ENCODE data around the gene C1orf159. TPM values are rescaled to one million over a fixed set of nuclear protein-coding genes. Genes with fewer than 3 reads are reported as not detected.

Gene C1orf159
- total and polyA plus RNA-seq, 10 of the 15 experiments (the other 5 are each of a cell fraction or from before 2014, with no cell fraction given): 0.11 to 23.4 (median 8.0) TPM

- no peak for TF ChIP-seq PRDM15 (CRISPR knock-in tag; IDR thresholded peaks at IDR 0.05)
- no peak for TF ChIP-seq SMARCA5 (IDR thresholded peaks at IDR 0.05)
- no peak for TF ChIP-seq SP1 (IDR thresholded peaks at IDR 0.05; ENCODE audit: low read depth, low read length)
- TF ChIP-seq ZNF622 (IDR thresholded peaks at IDR 0.05): no peak
Measured at GRCh38 chr1:1146596-1146995, 30.7 kb upstream of the C1orf159 start (continued).

- intact Hi-C loops (cut with micrococcal nuclease; ENCODE audit: unreplicated experiment): no loop called here
- no TSS peak for BruUV-seq (replicated peaks)
- WGBS (ENCODE audit: insufficient coverage, insufficient replicate concordance, low lambda C conversion rate, missing lambda C conversion rate): 22% methylated on average over 14 of the region's 14 CpGs
Measured at GRCh38 chr1:1146026-1146425, 30.1 kb upstream of the C1orf159 start.

More at GRCh38 chr1:1146026-1146425, 30.1 kb upstream of the C1orf159 start:
- DNase-seq (ENCODE audit: low read depth, low spot score): no peak
- FAIRE-seq: no peak
- no peaks in the 10 kb centered on the region for H3K9me3 ChIP-seq (replicated peaks; ENCODE audit: control insufficient read depth, insufficient read depth, low read length)
- no peaks in the 10 kb centered on the region for H3K79me2 ChIP-seq (ENCODE audit: control insufficient read depth, insufficient read depth, low read length)
- H3K27ac ChIP-seq (ENCODE audit: control insufficient read depth, insufficient read depth): no peak overlapping the region
- ChIA-PET POLR2A (interaction anchor here (1.1 kb wide), 1 partner anchor 9 kb away, joined by 3 read pairs; no protein-coding TSS in a partner anchor), CTCF (interaction anchor here (0.8 to 1.0 kb wide), 2 partner anchors 55 to 105 kb away, joined by 3 to 7 read pairs; no protein-coding TSS in a partner anchor), RAD21 (ENCODE audit: unreplicated experiment) (no interaction called here), SMC1A (ENCODE audit: uncharacterized antibody, unreplicated experiment) (no interaction called here)
- no peaks in the 10 kb centered on the region for H4K20me1 ChIP-seq (ENCODE audit: control insufficient read depth, insufficient read depth)
- H3K4me2 ChIP-seq (ENCODE audit: control insufficient read depth, insufficient read depth): no peak overlapping the region
- H3K27me3 ChIP-seq (replicated peaks in 1 of 2; ENCODE audit: control insufficient read depth in 2 of 2, insufficient read depth in 2 of 2, low read length in 1 of 2): no peaks in the 10 kb centered on the region
- no peak for TF ChIP-seq TCF7 (IDR thresholded peaks at IDR 0.05; ENCODE audit: borderline replicate concordance)
- H3K4me3 ChIP-seq: no peak overlapping the region
- H3K4me1 ChIP-seq (ENCODE audit: control insufficient read depth, insufficient read depth, low read length): peaks cover 8% of the 10 kb centered on the region
- in situ Hi-C loops (cut with MboI): no loop called here
- H3K36me3 ChIP-seq (ENCODE audit: control insufficient read depth in 2 of 2, insufficient read depth in 2 of 2, low read length in 1 of 2): no peaks in the 10 kb centered on the region
- no peak overlapping the region for H2AFZ ChIP-seq (ENCODE audit: control insufficient read depth, low read depth, low read length)
- ATAC-seq: no peak
- H3K9ac ChIP-seq (ENCODE audit: control insufficient read depth, insufficient read depth, low read length): no peak overlapping the region

Measured in GM12878 (cell line).